Skeletal muscle cell (primary cell): ENCODE measurements around the gene CACNA1D.
"Not testable (repeated sequence)": the region's sequence is repeated elsewhere in the genome, so short reads cannot be mapped to it uniquely, and the experiment has no call there.

ENCODE experiments used
- DNase-seq: peaks from one replicate; pipeline ENCODE4 v3.0.0-alpha.2; 2010; ENCODE audit warnings: low read depth
- H3K4me3 ChIP-seq: 2 replicates; pipeline ENCODE4 v1.5.1; 2011; ENCODE audit warnings: low read depth, mild to moderate bottlenecking, control low read depth, low read length, moderate library complexity

The CACNA1D gene

DNA sequence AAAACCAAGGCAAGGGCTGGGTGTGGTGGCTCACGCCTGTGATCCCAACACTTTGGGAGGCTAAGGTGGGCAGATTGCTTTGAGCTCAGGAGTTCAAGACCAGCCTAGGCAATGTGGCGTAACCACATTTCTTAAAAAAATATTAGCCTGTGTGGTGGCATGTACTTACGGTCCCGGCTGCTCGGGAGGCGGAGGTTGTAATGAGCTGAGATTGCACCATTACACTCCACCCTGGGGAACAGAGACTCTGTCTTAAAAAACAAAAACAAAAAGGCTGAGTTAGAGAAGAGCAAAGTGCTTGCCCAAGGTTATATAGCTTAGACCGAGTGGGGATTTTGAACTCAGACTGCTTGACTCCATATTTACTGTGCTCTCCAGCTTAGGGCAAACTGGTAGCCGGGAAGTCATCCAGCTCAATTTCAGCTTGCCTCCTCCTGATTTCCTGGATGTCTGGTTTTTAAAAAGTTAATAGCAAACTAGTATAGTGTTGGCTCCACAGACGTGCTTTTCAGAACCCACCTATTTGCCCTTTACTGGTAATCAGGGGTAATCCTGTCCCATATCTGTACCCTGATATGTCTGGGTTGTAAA is 138.9 kb downstream of the CACNA1D start:
- no peak for DNase-seq
- no peak overlapping the region for H3K4me3 ChIP-seq

GRCh38 chr3:53635041-53635440 is 140.6 kb downstream of the CACNA1D start:
- no peak for DNase-seq
- no peak overlapping the region for H3K4me3 ChIP-seq

- H3K4me3 ChIP-seq, DNase-seq: not testable (repeated sequence)
These were observed 144.4 kb downstream of the CACNA1D start for GRCh38 chr3:53638806-53639205.

DNA sequence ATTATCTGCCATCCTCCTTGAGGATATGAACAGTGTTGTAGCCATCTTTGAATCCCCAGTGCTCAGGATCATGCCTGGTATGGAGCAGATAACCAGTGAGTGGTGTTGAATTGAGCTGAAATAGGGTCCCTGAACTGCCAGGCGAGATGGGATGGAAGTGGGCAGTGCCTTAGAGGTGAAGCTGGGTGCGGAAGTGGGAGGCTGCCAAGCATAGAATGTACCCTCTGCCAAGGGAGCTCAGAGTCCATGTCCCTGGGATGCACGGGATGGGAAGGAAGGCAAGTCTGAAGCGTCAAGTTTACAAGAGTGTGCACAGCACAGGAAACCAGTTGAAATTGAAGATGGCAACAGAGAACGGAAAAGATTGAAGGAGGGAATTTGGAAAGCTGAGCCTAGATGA is 147.0 kb downstream of the CACNA1D start:
- H3K4me3 ChIP-seq = no peak overlapping the region
- no peak for DNase-seq

- H3K4me3 ChIP-seq = no peak overlapping the region
These were observed 147.8 kb downstream of the CACNA1D start for GRCh38 chr3:53642211-53642610.

DNA sequence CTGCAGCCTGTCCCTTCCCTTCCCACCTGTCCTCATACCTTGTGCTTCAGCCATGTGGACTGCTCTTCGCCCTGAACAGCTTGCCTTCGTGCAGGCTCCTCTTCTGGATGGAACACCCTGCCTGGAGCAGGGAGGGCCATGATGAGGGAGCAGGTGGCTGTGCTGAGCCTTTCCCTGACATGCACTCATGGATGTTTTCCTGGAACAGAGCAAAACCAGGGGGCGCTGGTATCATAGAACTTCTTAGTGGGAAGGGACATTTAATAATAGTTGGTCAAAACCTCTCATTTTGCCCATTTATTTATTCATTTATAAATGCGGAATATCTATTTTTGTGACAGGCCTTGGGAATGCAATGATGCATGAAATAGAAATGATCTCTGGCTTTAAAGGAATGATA is 149.3 kb downstream of the CACNA1D start:
- H3K4me3 ChIP-seq = no peak overlapping the region
- DNase-seq = no peak

More at GRCh38 chr3:53642211-53642610, 147.8 kb downstream of the CACNA1D start:
- DNase-seq = no peak

DNA sequence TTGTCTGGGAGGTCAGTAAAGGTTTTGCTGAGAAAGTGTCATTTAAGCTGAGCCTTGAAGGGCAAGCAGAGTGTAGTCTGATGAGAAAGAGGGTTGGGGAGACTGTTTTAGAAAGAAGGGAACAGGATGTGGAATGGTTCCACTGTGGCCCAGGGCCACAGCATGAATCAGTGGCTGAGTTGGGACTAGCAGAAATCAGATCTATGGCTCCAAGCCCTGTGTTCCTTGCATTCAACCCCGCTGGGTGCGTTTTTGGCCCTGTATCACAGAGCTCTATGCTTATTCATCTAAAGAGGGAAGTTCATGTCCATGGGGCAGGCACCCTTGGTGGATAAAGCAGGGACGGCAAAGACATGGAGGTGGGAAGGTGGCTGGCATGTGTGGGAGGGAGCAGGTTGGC is 151.3 kb downstream of the CACNA1D start:
- no peak for DNase-seq
- H3K4me3 ChIP-seq = no peak overlapping the region

DNA sequence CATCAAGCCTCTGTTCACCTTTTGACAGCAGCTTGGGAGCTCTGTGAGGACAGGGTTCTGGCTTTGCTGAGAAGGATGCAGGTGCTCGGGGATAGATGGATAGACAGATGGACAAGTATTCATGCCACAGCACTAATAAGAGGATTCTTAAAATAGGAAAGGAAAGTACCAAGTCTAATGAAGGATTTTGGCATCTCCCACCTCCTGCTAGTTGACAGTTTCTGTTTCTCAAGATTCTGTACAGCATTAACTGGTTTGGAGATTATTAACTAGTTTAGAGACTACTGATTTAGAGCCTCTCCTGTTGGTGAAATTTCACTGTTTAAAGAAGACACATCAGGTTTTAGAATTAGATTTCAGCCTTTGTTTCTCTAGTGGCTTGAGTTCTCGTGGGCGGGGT is 152.3 kb downstream of the CACNA1D start:
- H3K4me3 ChIP-seq = no peak overlapping the region
- DNase-seq = no peak

DNA sequence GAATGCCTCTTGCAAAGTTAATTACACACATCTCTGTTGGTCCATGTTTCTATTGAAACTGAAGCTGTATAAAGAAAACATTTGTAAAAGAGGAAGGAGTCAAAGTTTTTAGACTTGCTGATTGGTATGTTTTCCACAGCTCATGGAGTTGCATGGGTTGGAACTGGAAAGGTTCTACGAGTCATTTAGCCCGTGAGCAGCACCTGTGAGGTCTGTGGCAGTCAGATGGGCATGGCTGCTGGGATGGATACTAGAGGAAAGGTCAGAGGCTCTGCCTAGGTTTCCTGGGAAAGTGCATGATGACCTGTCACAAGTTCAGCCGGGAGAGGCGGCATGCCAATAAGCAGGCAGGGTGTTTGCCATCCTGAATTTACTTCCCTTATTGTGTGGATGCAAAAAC is 155.4 kb downstream of the CACNA1D start:
- H3K4me3 ChIP-seq = no peak overlapping the region
- DNase-seq = no peak

- DNase-seq = no peak
- no peak overlapping the region for H3K4me3 ChIP-seq
These were observed 156.0 kb downstream of the CACNA1D start for GRCh38 chr3:53650424-53650823.

DNA sequence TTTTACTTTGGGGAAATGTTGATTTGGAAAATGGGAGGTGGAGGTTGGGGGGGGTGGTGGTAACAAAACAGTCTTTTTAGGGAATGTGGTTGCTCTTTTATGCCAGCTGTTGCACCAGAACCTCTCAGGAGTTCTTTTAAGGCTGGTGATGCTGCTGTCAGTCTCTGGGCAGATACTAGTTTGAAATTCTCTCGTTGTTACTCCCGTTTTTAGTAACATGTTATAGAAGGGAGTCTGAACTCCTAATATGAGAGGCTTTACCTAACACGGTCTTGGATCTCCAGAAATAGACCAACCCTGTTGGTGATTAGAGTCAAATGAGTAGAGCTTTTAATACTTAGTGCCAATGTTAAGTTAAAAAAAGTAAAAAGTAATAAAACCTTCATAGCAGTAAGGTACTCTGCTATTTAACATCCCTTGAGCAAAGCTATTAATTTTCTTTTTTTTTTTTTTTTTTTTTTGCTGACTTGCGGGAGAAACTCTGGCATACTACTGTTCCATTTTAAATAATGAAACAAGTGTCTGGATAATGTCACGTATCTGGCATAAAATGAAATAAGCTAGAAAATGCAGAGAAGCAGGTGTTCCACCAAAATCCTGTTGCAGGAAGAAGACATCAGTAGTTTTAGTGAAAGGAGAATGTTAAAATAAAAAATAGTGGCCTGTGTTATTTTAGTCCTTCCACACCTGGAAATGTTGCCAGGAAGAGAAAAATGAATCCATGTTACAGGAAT is 156.7 kb downstream of the CACNA1D start:
- DNase-seq = no peak
- no peak overlapping the region for H3K4me3 ChIP-seq

DNA sequence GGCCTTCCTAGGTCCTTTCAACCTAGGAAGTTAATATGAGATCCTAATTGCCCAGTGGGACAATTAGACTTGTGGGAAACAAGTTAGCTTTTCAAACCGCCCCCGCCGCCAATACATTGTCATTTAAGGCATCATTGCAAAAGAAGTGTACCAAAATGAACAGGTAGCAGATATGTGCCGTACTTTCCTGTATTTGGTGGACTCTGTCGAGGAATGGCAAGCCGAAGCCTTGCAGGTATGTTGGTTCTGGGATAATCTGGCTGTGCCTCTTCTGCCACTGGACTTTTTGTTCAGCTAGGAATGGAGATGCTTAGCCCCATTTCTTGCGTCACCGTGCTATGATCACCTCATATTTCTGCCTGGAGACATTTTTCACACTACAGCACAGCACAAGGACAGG is 157.5 kb downstream of the CACNA1D start:
- DNase-seq = no peak
- H3K4me3 ChIP-seq = no peak overlapping the region

- no peak for DNase-seq
- H3K4me3 ChIP-seq = no peak overlapping the region
These were observed 163.2 kb downstream of the CACNA1D start for GRCh38 chr3:53657651-53658050.

GRCh38 chr3:53658613-53659193 is 164.3 kb downstream of the CACNA1D start:
- no peak overlapping the region for H3K4me3 ChIP-seq
- no peak for DNase-seq

GRCh38 chr3:53659996-53660395 is 165.6 kb downstream of the CACNA1D start:
- DNase-seq = no peak
- no peak overlapping the region for H3K4me3 ChIP-seq

GRCh38 chr3:53661480-53661879 is 167.1 kb downstream of the CACNA1D start:
- H3K4me3 ChIP-seq = no peak overlapping the region
- DNase-seq = no peak

DNA sequence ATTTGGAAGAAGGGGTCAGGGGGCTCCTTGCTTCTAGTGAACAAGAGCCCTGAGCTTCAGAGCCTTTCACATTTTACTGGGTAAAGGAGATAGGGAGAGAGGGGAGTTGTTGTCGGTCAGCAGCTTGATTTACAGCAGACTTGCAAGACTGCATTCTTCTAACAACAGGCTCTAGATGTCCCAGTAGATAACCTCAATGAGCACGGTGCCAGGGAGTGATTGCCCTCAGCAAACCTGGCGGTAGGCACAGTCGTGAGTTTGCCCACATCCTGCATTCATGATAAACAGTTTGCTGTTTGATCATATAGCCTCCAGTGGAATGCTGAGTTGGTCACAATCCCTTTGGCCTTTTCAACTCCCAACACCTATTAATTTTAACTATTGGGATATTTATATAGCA is 170.4 kb downstream of the CACNA1D start:
- DNase-seq, H3K4me3 ChIP-seq: not testable (repeated sequence)

- DNase-seq = no peak
- H3K4me3 ChIP-seq = no peak overlapping the region
These were observed 171.4 kb downstream of the CACNA1D start for GRCh38 chr3:53665608-53666425.

DNA sequence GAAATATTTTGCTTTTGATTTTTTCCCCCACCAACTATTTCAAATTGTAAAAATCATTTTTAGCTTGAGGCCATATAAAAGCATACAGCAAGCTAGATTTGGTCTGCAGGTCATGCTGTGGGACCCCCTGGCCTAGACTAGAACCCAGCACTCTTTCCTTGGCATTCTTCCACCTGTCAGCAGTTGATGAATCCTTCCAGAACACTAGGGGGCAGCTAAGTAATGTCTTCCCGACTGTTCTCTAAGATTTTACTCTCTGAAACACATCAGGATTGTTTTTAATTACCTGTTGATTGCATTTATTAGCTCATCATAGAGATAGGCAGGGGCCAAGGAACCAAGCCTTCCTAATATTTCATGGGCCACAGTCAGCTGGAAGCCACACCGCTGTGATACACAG is 174.5 kb downstream of the CACNA1D start:
- no peak for DNase-seq
- H3K4me3 ChIP-seq = no peak overlapping the region

- no peak for DNase-seq
- no peak overlapping the region for H3K4me3 ChIP-seq
These were observed 176.3 kb downstream of the CACNA1D start for GRCh38 chr3:53670721-53671120.
